ENCODE results near the gene FSTL3.

FSTL3 gene

DNA sequence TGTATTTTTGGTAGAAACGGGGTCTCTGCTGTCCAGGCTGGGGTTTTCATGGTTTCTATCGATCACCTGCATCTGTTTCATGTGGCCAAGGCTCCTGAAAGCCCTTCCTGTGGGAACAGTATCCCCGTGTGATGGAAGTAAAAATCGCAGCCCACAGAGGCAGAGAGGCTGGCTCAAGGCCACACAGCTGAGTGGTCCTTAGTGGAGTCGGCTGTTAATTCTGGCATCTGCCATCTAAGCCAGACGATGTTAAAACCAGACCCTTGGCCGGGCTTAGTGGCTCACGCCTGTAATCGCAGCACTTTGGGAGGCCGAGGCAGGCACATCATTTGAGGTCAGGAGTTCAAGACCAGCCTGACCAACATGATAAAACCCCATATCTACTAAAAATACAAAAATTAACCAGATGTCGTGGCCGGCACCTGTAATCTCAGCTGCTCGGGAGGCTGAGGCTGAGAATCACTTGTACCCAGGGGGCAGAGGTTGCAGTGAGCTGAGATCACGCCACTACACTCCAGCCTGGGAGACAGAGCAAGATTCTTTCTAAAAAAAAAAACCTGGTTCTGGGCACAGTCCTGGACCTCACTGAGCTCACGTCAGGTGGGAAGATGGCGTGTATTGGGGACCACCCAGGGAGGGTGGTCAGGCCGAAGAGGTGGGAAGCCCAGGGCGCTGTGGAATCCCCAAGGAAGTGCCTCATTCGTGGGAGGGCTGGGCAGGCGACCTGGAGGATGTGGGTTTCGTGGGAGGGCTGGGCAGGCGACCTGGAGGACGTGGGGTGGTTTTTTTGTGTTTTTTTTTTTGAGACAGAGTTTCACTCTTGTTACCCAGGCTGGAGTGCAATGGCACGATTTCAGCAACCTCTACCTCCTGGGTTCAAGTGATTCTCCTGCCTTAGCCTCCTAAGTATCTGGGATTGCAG, 56.2 kb downstream of the FSTL3 start:
- no peaks in the 10 kb centered on the region for H3F3A ChIP-seq (ENCODE audit: insufficient read depth, low read length)
- H3K9ac ChIP-seq (ENCODE audit: low read length): no peak overlapping the region
- no peak for DNase-seq
- no peaks in the 10 kb centered on the region for H3K9me2 ChIP-seq (replicated peaks; ENCODE audit: insufficient read depth, low read length)
- no peaks in the 10 kb centered on the region for H3K9me3 ChIP-seq (replicated peaks; ENCODE audit: insufficient read depth, low read length)
- peaks cover 76% of the 10 kb centered on the region for H3K27me3 ChIP-seq (replicated peaks; ENCODE audit: insufficient read depth, low read length)
- H3K4me1 ChIP-seq (ENCODE audit: low read length): no peaks in the 10 kb centered on the region
- H3K27ac ChIP-seq (ENCODE audit: low read length): no peak overlapping the region
- no peaks in the 10 kb centered on the region for H3K79me2 ChIP-seq (ENCODE audit: low read length)
- H3K36me3 ChIP-seq (replicated peaks; ENCODE audit: insufficient read depth, low read length): no peaks in the 10 kb centered on the region
- no peak overlapping the region for H2AFZ ChIP-seq (ENCODE audit: low read length)
- no peak overlapping the region for H3K4me2 ChIP-seq (ENCODE audit: low read depth, low read length)
- TF ChIP-seq EZH2 (optimal IDR thresholded peaks at IDR 0.05; ENCODE audit: low read depth, low read length): no peak
- no peaks in the 10 kb centered on the region for H4K20me1 ChIP-seq (ENCODE audit: insufficient read depth, low read length)
- no peak overlapping the region for H3K4me3 ChIP-seq (ENCODE audit: low read length)

Measured in MM.1S (cell line).